Skeletal muscle satellite cell (primary cell): Measurements from ENCODE around the gene ZBTB20.

Experiments used
- H3K27me3 ChIP-seq: 2 replicates; pipeline ENCODE4 v1.7.0; 2013; ENCODE audit warnings: low read length; ENCODE audit not compliant: control insufficient read depth, insufficient read depth
- H3K36me3 ChIP-seq: 2 replicates; pipeline ENCODE4 v1.7.0; 2013; ENCODE audit warnings: mild to moderate bottlenecking, control low read depth, low read length; ENCODE audit not compliant: insufficient read depth
- H3K4me1 ChIP-seq: 2 replicates; pipeline ENCODE4 v1.7.0; 2013; ENCODE audit warnings: low read length; ENCODE audit not compliant: control insufficient read depth, insufficient read depth
- H3K4me2 ChIP-seq: 2 replicates; pipeline ENCODE4 v1.7.0; 2013; ENCODE audit warnings: mild to moderate bottlenecking, low read length
- H3K4me3 ChIP-seq: 2 replicates; pipeline ENCODE4 v1.7.0; 2013; ENCODE audit warnings: low read length
- H3K9ac ChIP-seq: 2 replicates; pipeline ENCODE4 v1.7.0; 2013; ENCODE audit warnings: mild to moderate bottlenecking, low read depth, low read length, moderate library complexity
- H3K9me3 ChIP-seq: replicated peaks from 2 replicates; pipeline ENCODE4 v1.7.0; 2013; ENCODE audit warnings: mild to moderate bottlenecking, control low read depth, low read length

Gene ZBTB20

DNA sequence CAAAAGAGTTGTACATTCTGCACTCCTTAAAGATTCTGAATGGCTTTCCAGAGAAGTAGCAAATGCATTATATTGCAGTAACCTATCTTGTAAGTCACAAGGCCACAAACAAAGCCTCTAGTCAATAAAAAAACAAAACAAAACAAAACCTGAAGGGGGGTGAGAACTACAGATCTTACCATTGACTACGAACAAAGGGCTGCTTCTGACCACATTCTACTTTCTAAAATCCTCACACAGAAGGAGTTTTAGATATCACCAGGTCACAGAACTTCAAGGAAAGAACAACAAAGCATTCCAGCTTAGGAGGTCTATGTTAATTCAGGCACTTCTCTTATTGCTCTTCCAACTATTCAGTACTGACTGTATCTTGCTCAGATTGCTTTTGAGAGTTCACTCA, 343.0 kb downstream of the ZBTB20 start:
- no peaks in the 10 kb centered on the region for H3K36me3 ChIP-seq
- no peaks in the 10 kb centered on the region for H3K27me3 ChIP-seq
- no peak overlapping the region for H3K9ac ChIP-seq
- no peaks in the 10 kb centered on the region for H3K9me3 ChIP-seq
- no peak overlapping the region for H3K4me3 ChIP-seq
- no peak overlapping the region for H3K4me2 ChIP-seq
- H3K4me1 ChIP-seq, result no peaks in the 10 kb centered on the region

DNA sequence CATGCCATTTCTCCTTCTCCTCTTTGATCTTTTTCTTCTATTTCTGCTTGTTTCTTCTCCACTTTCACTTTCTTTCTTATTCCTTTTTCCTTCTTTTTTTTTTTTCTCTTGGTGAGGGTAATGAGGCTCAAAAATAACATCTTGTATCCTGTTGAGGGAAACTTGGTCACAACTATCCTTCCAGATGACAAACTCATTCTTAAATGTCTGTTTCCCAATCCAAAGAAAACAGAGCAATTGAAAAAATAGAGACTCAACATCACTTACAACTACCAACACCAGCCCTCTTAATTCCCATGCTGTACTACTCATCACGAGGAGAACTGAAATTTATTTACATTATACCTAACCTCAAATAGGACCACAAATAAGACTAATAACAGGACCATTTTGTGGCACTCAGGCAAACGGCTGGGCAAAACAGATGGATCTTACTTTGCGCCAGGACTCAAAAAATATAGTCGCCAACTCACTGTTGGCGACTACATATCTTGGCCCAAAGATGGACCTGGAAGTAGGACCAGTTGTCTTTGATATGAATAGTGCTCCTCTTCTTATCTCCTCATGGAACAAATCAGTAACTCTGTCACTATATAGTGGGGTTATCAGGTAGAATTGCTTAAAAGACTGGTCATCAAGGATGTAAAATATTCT, 343.9 kb downstream of the ZBTB20 start:
- Histone ChIP-seq H3K36me3 (no peaks in the 10 kb centered on the region), H3K9ac (no peak overlapping the region), H3K4me3 (no peak overlapping the region), H3K27me3 (no peaks in the 10 kb centered on the region), H3K4me2 (no peak overlapping the region), H3K9me3 (no peaks in the 10 kb centered on the region), H3K4me1 (no peaks in the 10 kb centered on the region)

DNA sequence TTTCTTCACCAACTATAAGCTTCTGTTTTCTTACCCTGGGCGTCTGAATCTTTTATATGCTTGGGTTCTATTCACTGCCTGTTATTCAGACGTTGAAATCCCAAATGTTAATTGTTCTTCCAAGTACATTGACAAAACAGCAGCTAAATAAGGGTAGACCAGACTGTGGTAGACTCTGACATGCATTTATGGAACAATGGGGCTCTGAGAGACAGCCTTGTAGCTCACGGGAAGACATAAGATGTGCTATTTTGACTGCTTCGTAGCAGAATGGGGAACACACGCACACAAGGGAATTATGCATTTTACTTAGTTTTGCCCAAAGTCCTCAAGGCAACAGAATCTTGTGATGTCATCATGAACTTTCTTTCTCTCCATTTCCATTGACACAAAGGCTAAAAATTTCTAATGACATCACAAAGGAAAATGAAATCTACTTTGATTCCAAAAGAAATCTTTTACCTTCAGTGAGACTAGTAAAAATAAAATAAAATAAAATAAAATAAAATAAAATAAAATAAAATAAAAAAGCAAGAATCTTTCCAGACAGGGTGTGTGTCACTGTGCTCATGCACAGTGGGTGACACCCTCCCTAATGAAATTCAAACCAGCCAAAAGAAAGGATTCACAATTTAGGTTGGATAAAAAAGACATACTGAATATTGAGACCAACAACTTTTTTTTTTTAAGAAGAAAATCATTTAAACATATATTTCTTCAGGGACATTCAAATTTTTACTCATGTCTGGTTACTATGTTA, 346.6 kb downstream of the ZBTB20 start:
- Histone ChIP-seq H3K27me3 (no peaks in the 10 kb centered on the region), H3K9ac (no peak overlapping the region), H3K4me1 (no peaks in the 10 kb centered on the region), H3K4me3 (no peak overlapping the region), H3K36me3 (no peaks in the 10 kb centered on the region), H3K4me2 (no peak overlapping the region), H3K9me3 (no peaks in the 10 kb centered on the region)

DNA sequence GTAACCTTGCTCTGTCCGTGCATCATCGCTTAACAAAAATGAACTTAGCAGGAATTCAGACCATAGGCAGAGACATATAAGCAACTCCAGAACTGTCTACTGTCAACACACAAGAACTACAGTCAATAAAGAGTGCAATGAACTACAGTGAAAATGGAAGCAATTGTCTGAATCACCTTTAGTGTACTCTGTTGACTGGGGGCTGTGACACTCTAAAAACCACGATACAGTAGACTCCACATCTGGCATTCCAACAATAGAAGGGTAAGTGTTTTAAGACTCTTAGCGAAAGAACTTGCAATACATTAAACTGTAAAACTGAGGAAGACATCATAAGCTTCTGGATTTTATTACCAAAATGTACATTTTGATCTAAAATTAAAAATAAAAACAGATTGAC, 347.3 kb downstream of the ZBTB20 start:
- Histone ChIP-seq H3K9me3 (no peaks in the 10 kb centered on the region), H3K4me1 (no peaks in the 10 kb centered on the region), H3K9ac (no peak overlapping the region), H3K27me3 (no peaks in the 10 kb centered on the region), H3K4me2 (no peak overlapping the region), H3K4me3 (no peak overlapping the region), H3K36me3 (no peaks in the 10 kb centered on the region)

DNA sequence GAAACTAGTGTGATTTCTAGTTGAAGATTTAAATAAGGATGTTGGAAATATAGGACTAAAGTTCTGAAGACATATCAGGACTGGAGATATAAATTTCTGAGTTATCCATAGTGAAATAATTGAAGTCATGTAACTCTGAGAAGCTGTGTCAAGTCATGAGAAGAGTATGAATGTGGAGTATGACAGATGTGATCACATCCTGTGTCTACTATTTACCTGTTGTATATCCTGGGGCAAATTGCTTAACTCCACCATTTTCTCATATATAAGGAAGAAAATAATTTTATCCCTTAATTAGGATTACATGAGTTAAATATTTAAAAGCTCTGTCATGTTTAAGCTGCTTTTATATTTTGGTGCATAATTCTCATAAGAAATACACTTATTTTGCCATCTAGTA, 350.3 kb downstream of the ZBTB20 start:
- Histone ChIP-seq H3K4me3 (no peak overlapping the region), H3K9me3 (no peaks in the 10 kb centered on the region), H3K4me1 (no peaks in the 10 kb centered on the region), H3K36me3 (no peaks in the 10 kb centered on the region), H3K4me2 (no peak overlapping the region), H3K9ac (no peak overlapping the region), H3K27me3 (no peaks in the 10 kb centered on the region)

GRCh38 chr3:114794894-114795630, 352.0 kb downstream of the ZBTB20 start:
- no peaks in the 10 kb centered on the region for H3K9me3 ChIP-seq
- no peak overlapping the region for H3K4me3 ChIP-seq
- H3K36me3 ChIP-seq, result no peaks in the 10 kb centered on the region
- H3K4me2 ChIP-seq, result no peak overlapping the region
- no peak overlapping the region for H3K9ac ChIP-seq
- no peaks in the 10 kb centered on the region for H3K4me1 ChIP-seq
- no peaks in the 10 kb centered on the region for H3K27me3 ChIP-seq

DNA sequence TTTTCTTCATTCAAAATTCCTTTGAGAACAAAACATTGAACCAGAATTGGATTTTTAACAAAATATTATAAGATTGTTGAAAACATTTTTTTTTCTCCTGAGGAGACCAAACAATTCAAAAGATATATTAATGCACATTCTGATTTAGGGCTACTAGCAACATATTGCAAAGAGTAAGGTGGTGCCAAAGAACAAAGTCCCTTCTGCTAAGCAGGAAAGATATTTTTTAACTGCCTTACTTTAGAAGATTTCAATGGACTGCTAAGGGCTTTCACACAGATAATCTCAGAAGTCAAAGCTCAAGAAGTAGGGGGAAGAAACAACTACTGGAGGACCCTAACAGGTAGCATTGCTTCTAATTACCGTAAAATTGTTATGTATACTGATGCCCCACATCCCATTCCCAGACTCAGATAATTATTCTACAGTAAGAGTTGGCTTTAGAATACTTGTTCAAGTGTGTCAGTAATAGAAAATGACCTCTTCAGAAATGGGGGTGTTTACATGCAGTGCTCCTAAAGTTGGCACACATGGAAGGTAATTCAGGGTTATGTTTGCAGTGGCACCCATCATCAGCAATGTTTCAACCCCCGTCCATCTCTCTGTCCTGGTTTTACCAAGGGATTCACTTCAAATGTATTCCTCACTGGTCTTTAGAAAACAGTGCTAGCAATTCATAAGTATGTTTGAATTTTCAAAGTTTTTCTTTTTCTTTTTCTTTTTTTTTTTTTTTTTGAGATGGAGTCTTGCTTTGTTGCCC, 354.7 kb downstream of the ZBTB20 start:
- no peaks in the 10 kb centered on the region for H3K9me3 ChIP-seq
- no peak overlapping the region for H3K9ac ChIP-seq
- no peaks in the 10 kb centered on the region for H3K36me3 ChIP-seq
- no peak overlapping the region for H3K4me3 ChIP-seq
- H3K4me1 ChIP-seq, result no peaks in the 10 kb centered on the region
- no peak overlapping the region for H3K4me2 ChIP-seq
- H3K27me3 ChIP-seq, result no peaks in the 10 kb centered on the region

DNA sequence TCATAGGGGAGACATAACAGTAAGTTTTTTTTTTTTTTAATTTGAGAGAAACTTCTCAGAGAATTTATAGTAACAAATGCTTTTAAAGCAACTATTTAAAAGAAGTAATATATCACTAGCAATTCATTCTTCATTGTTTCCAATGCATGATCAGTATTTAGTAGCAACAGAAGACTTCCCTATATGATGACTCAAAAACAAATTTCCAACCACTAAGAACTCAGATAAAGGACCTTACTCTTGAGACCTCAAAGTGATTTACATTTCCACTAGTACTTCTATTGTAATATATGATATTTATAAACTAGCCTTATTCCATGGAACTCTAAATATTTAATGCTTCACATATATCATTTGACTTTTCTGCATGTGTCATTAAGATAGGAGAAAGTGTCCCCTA, 356.3 kb downstream of the ZBTB20 start:
- H3K36me3 ChIP-seq, result no peaks in the 10 kb centered on the region

GRCh38 chr3:114789803-114790202, 357.3 kb downstream of the ZBTB20 start:
- Histone ChIP-seq H3K4me1 (no peaks in the 10 kb centered on the region), H3K4me3 (no peak overlapping the region), H3K9ac (no peak overlapping the region), H3K36me3 (no peaks in the 10 kb centered on the region), H3K27me3 (no peaks in the 10 kb centered on the region), H3K9me3 (no peaks in the 10 kb centered on the region), H3K4me2 (no peak overlapping the region)

More for the DNA sequence above, 356.3 kb downstream of the ZBTB20 start:
- H3K4me3 ChIP-seq, result no peak overlapping the region
- H3K27me3 ChIP-seq, result no peaks in the 10 kb centered on the region
- no peak overlapping the region for H3K9ac ChIP-seq
- no peaks in the 10 kb centered on the region for H3K9me3 ChIP-seq
- H3K4me1 ChIP-seq, result no peaks in the 10 kb centered on the region
- H3K4me2 ChIP-seq, result no peak overlapping the region

- H3K27me3 ChIP-seq, result no peaks in the 10 kb centered on the region
- no peak overlapping the region for H3K4me2 ChIP-seq
- no peaks in the 10 kb centered on the region for H3K36me3 ChIP-seq
- peaks cover 13% of the 10 kb centered on the region for H3K9me3 ChIP-seq
- no peak overlapping the region for H3K4me3 ChIP-seq
- no peak overlapping the region for H3K9ac ChIP-seq
- H3K4me1 ChIP-seq, result no peaks in the 10 kb centered on the region
These were observed 371.7 kb downstream of the ZBTB20 start for GRCh38 chr3:114775395-114775794.

GRCh38 chr3:114770874-114771273, 376.2 kb downstream of the ZBTB20 start:
- Histone ChIP-seq H3K9ac (no peak overlapping the region), H3K27me3 (no peaks in the 10 kb centered on the region), H3K9me3 (peaks cover 13% of the 10 kb centered on the region), H3K4me3 (no peak overlapping the region), H3K36me3 (no peaks in the 10 kb centered on the region), H3K4me1 (no peaks in the 10 kb centered on the region), H3K4me2 (no peak overlapping the region)
